Fibroblast of lung (primary cell): ENCODE data around the gene RNF123. TPM values are rescaled to one million over a fixed set of nuclear protein-coding genes. Genes with fewer than 3 reads are reported as not detected.

Experiments used
- DNase-seq, 2 donors: peaks; one replicate each; pipeline versions ENCODE4 v3.0.0 to v3.0.0-alpha.2; 2010; ENCODE audit warnings: low read depth in 2 of 2
- H2AFZ ChIP-seq: 2 replicates; pipeline ENCODE4 v1.5.1; 2012; ENCODE audit warnings: low read length, control low read depth, inconsistent platforms
- H3K27ac ChIP-seq: 2 replicates; pipeline ENCODE4 v1.5.1; 2011; ENCODE audit warnings: low read length, control low read depth; ENCODE audit not compliant: insufficient read depth
- H3K27me3 ChIP-seq: 2 replicates; pipeline ENCODE4 v1.5.1; 2011; ENCODE audit warnings: mild to moderate bottlenecking, low read length; ENCODE audit not compliant: control insufficient read depth, insufficient read depth
- H3K36me3 ChIP-seq: 2 replicates; pipeline ENCODE4 v1.5.1; 2011; ENCODE audit warnings: low read length; ENCODE audit not compliant: control insufficient read depth, insufficient read depth
- H3K4me1 ChIP-seq: 2 replicates; pipeline ENCODE4 v1.5.1; 2011; ENCODE audit warnings: low read length; ENCODE audit not compliant: control insufficient read depth, insufficient read depth; ENCODE audit errors: extremely low read depth
- H3K4me2 ChIP-seq: 2 replicates; pipeline ENCODE4 v1.5.1; 2011; ENCODE audit warnings: low read length, control low read depth; ENCODE audit not compliant: insufficient read depth; ENCODE audit errors: extremely low read depth
- H3K4me3 ChIP-seq, 4 experiments: fragments of 200-600 bp in 1 of 4; sonication (generic) in 1 of 4; replicated peaks in 1 of 4; 2 replicates each; pipeline ENCODE4 v1.5.1; 2011 to 2016; ENCODE audit warnings: low read length in 4 of 4, low read depth in 3 of 4, mild to moderate bottlenecking in 3 of 4, control low read depth in 2 of 4, inconsistent platforms in 1 of 4, mixed read lengths in 1 of 4; ENCODE audit not compliant: insufficient read depth in 1 of 4; ENCODE audit errors: control extremely low read depth in 1 of 4
- H3K79me2 ChIP-seq: 2 replicates; pipeline ENCODE4 v1.5.1; 2012; ENCODE audit warnings: mild to moderate bottlenecking, low read length, inconsistent platforms; ENCODE audit not compliant: control insufficient read depth, insufficient read depth
- H3K9ac ChIP-seq: 2 replicates; pipeline ENCODE4 v1.5.1; 2011; ENCODE audit warnings: mild to moderate bottlenecking, low read length, control low read depth; ENCODE audit not compliant: insufficient read depth
- H3K9me3 ChIP-seq: 2 replicates; pipeline ENCODE4 v1.5.1; 2012; ENCODE audit warnings: low read depth, low read length; ENCODE audit not compliant: control insufficient read depth, insufficient read depth
- H4K20me1 ChIP-seq: 2 replicates; pipeline ENCODE4 v1.5.1; 2011; ENCODE audit warnings: low read length; ENCODE audit not compliant: control insufficient read depth, insufficient read depth; ENCODE audit errors: extremely low read depth
- EZH2 ChIP-seq: IDR thresholded peaks from 2 replicates; pipeline ENCODE4 v1.5.1; 2012; ENCODE audit warnings: low read length, control low read depth, mild to moderate bottlenecking; ENCODE audit errors: missing control alignments
- polyA plus RNA-seq, 2 donors: library from polyadenylated mRNA; depleted of rRNA in 1 of 2; stranded (reverse) in 1 of 2; unstranded in 1 of 2; fragments of >200 nt; gene quantifications; 2 replicates each; pipeline ENCODE4 v1.2.1, GENCODE V29; 2011 to 2012; ENCODE audit warnings: missing spikeins in 1 of 2
- total RNA-seq: library from RNA; depleted of rRNA; stranded (reverse); fragments of >200 nt; gene quantifications from 2 replicates; pipeline ENCODE4 v1.2.1, GENCODE V29; 2014
- TF ChIP-seq, protein P1 (sequence below), 2 donors: IDR thresholded peaks in 1 of 2; conservative IDR thresholded peaks in 1 of 2; 1 replicate in 1 of 2; 2 replicates in 1 of 2; pipeline ENCODE4 v1.5.1; 2011 to 2012; ENCODE audit warnings: low read length in 2 of 2, control low read depth in 1 of 2, inconsistent platforms in 1 of 2, low read depth in 1 of 2, mild to moderate bottlenecking in 1 of 2

Gene RNF123
- total and polyA plus RNA-seq, 2 donors (not counting 1 experiment from before 2014, with no cell fraction given) = 16.5 to 27.1 TPM

- H3K9me3 ChIP-seq = no peaks in the 10 kb centered on the region
- no peak for TF ChIP-seq EZH2
- TF ChIP-seq, protein P1, sequence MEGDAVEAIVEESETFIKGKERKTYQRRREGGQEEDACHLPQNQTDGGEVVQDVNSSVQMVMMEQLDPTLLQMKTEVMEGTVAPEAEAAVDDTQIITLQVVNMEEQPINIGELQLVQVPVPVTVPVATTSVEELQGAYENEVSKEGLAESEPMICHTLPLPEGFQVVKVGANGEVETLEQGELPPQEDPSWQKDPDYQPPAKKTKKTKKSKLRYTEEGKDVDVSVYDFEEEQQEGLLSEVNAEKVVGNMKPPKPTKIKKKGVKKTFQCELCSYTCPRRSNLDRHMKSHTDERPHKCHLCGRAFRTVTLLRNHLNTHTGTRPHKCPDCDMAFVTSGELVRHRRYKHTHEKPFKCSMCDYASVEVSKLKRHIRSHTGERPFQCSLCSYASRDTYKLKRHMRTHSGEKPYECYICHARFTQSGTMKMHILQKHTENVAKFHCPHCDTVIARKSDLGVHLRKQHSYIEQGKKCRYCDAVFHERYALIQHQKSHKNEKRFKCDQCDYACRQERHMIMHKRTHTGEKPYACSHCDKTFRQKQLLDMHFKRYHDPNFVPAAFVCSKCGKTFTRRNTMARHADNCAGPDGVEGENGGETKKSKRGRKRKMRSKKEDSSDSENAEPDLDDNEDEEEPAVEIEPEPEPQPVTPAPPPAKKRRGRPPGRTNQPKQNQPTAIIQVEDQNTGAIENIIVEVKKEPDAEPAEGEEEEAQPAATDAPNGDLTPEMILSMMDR (conservative IDR thresholded peaks at IDR 0.05 in 1 of 2, IDR thresholded peaks at IDR 0.05 in 1 of 2; ENCODE audit: low read depth in 1 of 2, low read length in 2 of 2) = no peak
- no peak overlapping the region for H3K4me2 ChIP-seq
Measured at GRCh38 chr3:49668861-49669260, 20.5 kb upstream of the RNF123 start.

DNA sequence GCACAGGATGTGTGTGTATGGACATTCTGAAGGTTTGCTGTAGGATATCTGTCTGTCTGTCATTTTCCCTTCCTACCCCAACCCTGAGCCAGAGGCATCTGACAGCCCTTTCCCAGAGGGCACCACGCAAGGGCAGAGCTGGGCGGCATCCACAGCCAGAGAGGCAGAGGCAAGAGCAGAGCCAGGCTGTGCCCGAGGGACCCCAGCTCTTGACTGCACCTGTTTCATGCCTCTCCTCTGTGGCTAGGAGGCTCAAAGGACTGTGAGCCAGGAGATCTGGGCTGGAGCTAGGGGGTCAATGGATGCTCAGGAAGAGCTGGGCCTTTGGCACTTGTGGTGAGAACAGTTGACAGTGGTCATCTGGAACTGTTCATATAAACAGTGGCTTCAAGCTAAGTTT, 20.0 kb upstream of the RNF123 start:
- Histone ChIP-seq H2AFZ (no peak overlapping the region), H4K20me1 (no peaks in the 10 kb centered on the region), H3K4me1 (no peaks in the 10 kb centered on the region), H3K27me3 (peaks cover 4% of the 10 kb centered on the region), H3K4me2 (no peak overlapping the region), H3K9me3 (no peaks in the 10 kb centered on the region), H3K36me3 (no peaks in the 10 kb centered on the region), H3K79me2 (no peaks in the 10 kb centered on the region), H3K9ac (no peak overlapping the region), H3K27ac (no peak overlapping the region), H3K4me3 (no peak overlapping the region)
- no peak for DNase-seq
- TF ChIP-seq EZH2 = no peak
- TF ChIP-seq, protein P1 (conservative IDR thresholded peaks at IDR 0.05 in 1 of 2, IDR thresholded peaks at IDR 0.05 in 1 of 2; ENCODE audit: low read depth in 1 of 2, low read length in 2 of 2) = no peak

More at GRCh38 chr3:49668861-49669260, 20.5 kb upstream of the RNF123 start:
- Histone ChIP-seq H3K36me3 (no peaks in the 10 kb centered on the region), H3K4me1 (no peaks in the 10 kb centered on the region), H3K79me2 (no peaks in the 10 kb centered on the region), H3K9ac (no peak overlapping the region), H2AFZ (no peak overlapping the region), H3K4me3 (no peak overlapping the region), H4K20me1 (no peaks in the 10 kb centered on the region), H3K27me3 (peaks cover 4% of the 10 kb centered on the region), H3K27ac (no peak overlapping the region)
- peak in 1 of 2 donors; percentile 65 for DNase-seq

- DNase-seq = no peak
- no peaks in the 10 kb centered on the region for H3K36me3 ChIP-seq
- no peaks in the 10 kb centered on the region for H4K20me1 ChIP-seq
- H3K4me1 ChIP-seq = peaks cover 6% of the 10 kb centered on the region
- H3K4me3 ChIP-seq = no peak overlapping the region
- H3K79me2 ChIP-seq = peaks cover 11% of the 10 kb centered on the region
- H3K9ac ChIP-seq = no peak overlapping the region
- peaks cover 4% of the 10 kb centered on the region for H3K27me3 ChIP-seq
- TF ChIP-seq, protein P1 (conservative IDR thresholded peaks at IDR 0.05 in 1 of 2, IDR thresholded peaks at IDR 0.05 in 1 of 2; ENCODE audit: low read depth in 1 of 2, low read length in 2 of 2) = no peak
- no peak for TF ChIP-seq EZH2
- H3K9me3 ChIP-seq = no peaks in the 10 kb centered on the region
- H3K27ac ChIP-seq = no peak overlapping the region
- no peak overlapping the region for H3K4me2 ChIP-seq
- H2AFZ ChIP-seq = no peak overlapping the region
Measured at GRCh38 chr3:49670940-49671290, 18.4 kb upstream of the RNF123 start.
